Choroid plexus epithelial cell (primary cell): ENCODE data around the gene FXYD5.
"Not testable (repeated sequence)": the region's sequence is repeated elsewhere in the genome, so short reads cannot be mapped to it uniquely, and the experiment has no call there.

Source experiments
- DNase-seq: peaks from one replicate; pipeline ENCODE4 v3.0.0-alpha.2; 2010; ENCODE audit warnings: low read depth
- H3K4me3 ChIP-seq: 2 replicates; pipeline ENCODE4 v1.5.1; 2011; ENCODE audit warnings: low read depth, mild to moderate bottlenecking, control low read depth, low read length, moderate library complexity
- TF ChIP-seq, protein P1 (sequence below): conservative IDR thresholded peaks from 2 replicates; pipeline ENCODE4 v1.5.1; 2011; ENCODE audit warnings: low read depth, mild to moderate bottlenecking, control low read depth, inconsistent platforms, low read length, moderate library complexity

Gene FXYD5

GRCh38 chr19:35125749-35126623 is 28.5 kb upstream of the FXYD5 start:
- H3K4me3 ChIP-seq, result no peak overlapping the region
- no peak for DNase-seq
- TF ChIP-seq, protein P1, sequence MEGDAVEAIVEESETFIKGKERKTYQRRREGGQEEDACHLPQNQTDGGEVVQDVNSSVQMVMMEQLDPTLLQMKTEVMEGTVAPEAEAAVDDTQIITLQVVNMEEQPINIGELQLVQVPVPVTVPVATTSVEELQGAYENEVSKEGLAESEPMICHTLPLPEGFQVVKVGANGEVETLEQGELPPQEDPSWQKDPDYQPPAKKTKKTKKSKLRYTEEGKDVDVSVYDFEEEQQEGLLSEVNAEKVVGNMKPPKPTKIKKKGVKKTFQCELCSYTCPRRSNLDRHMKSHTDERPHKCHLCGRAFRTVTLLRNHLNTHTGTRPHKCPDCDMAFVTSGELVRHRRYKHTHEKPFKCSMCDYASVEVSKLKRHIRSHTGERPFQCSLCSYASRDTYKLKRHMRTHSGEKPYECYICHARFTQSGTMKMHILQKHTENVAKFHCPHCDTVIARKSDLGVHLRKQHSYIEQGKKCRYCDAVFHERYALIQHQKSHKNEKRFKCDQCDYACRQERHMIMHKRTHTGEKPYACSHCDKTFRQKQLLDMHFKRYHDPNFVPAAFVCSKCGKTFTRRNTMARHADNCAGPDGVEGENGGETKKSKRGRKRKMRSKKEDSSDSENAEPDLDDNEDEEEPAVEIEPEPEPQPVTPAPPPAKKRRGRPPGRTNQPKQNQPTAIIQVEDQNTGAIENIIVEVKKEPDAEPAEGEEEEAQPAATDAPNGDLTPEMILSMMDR, result no peak

- no peak overlapping the region for H3K4me3 ChIP-seq
- DNase-seq, result no peak
- TF ChIP-seq, protein P1, result no peak
Measured at GRCh38 chr19:35126624-35126959, 27.9 kb upstream of the FXYD5 start.

DNA sequence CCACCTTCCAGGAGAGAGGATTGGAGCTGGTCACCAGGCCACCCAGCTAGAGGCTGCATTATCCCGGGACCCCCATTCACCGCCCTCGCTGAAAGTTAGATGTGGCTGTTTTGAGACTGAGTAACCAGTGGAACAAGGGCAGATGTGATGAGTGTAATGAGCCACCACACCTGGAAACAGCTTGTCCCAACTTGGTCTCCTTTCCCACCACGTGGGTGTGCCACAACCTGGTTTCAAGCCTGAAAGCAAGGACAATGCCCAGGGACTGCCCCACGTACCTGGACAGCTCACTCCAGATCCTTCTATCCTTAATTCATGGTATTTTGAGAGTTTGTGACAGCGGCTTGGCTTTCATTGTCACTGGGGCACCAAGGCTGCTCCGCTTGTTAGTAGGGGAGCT is 26.7 kb upstream of the FXYD5 start:
- DNase-seq, result no peak
- H3K4me3 ChIP-seq, result no peak overlapping the region
- TF ChIP-seq, protein P1, result no peak

DNA sequence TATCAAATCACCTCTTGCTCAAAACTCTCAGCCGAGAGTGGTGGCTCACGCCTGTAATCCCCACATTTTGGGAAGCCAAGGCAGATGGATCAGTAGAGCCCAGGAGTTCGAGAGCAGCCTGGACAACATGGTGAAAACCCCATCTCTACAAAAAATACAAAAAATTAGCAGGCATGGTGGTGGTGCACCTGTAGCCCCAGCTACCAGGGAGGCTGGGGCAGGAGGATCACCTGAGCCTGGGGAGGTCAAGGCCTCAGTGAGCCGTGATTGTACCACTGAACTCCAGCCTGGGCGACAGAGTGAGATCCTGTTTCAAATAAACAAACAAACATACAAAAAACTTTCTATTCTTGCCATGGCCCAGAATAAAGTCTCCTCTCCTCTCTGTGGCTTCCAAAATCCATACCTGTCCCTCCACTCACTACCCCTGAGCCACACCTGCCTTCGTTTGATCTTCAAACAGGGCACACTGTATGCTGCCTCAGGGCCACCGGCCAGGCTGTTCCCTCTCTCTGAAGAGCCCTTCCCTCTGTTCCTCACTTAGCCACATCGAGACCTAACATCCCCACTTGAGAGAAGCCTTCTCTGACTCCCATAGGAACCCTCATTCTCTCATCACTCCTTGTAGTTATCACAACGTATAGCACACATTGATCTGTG is 26.0 kb upstream of the FXYD5 start:
- no peak for DNase-seq
- TF ChIP-seq, protein P1, result no peak
- no peak overlapping the region for H3K4me3 ChIP-seq

- not testable (repeated sequence) for H3K4me3 ChIP-seq, DNase-seq
Measured at GRCh38 chr19:35129724-35130274, 24.7 kb upstream of the FXYD5 start.

DNA sequence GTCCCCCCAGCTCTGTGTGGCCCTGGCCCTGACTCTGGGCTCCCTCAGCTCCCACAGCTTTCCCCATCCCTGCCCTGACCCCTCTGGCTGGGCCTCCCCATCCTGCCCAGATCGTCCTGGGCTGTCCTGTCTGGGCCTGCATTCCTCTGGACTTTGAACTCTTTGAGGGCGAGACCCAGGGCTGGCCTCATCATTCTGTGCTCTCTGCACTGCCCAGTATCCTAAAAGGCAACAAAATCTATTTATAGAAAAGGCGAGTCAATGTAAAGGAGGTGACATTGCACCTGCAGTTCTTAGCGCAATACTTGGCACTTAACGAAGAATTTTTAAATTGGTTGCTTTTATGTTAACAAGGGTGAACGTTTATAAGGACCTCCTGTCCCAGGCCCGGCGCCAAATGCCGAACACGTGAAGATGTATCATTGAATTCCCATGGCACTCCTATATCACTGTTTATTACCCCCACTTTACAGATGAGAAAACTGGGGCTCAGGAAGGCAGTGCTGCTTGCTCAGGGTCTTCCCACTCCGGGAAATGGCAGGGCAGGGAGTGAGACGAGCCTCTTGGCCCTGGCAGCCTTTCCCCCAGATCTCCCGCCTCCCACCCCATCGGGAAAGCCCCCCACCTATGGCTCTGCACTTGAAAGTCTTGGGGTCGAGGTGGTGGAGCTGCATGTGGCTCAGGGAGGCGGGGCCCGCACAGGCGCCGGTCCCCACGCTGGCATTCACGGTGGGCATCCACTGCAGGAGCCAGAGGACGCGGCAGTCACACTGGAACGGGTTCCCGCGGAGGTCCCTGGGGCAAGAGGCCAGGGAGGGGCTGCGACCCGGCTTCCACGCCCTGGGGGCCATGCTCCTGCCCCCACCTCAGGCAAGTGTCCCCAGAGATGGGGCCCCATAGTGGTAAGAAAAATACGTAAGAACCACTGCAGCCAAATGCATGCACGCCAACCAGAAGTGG is 23.5 kb upstream of the FXYD5 start:
- TF ChIP-seq, protein P1, result no peak
- H3K4me3 ChIP-seq, result no peak overlapping the region
- DNase-seq, result no peak

GRCh38 chr19:35132254-35132653 is 22.3 kb upstream of the FXYD5 start:
- no peak for DNase-seq
- TF ChIP-seq, protein P1, result no peak
- H3K4me3 ChIP-seq, result no peak overlapping the region
